DND-41 (cell line): Measurements from ENCODE around the gene NRSN2.
"Not testable (repeated sequence)": the region's sequence is repeated elsewhere in the genome, so short reads cannot be mapped to it uniquely, and the experiment has no call there.

ENCODE experiments used
- ATAC-seq: fragments of 200-7000 bp; cut with Tn5 transposase; 3 replicates; pipeline ENCODE4 v1.9.1; 2021; ENCODE audit warnings: low read depth; ENCODE audit not compliant: insufficient read depth
- DNase-seq: peaks from one replicate; pipeline ENCODE4 v3.0.0-alpha.2; 2020
- H2AFZ ChIP-seq: 2 replicates; pipeline ENCODE4 v1.6.0; 2012; ENCODE audit warnings: low read depth, low read length
- H3K27ac ChIP-seq: 2 replicates; pipeline ENCODE4 v1.5.1; 2012; ENCODE audit warnings: low read length, inconsistent platforms
- H3K27me3 ChIP-seq: fragments of 200-600 bp; sonication (generic); 2 replicates; pipeline ENCODE4 v1.6.0; 2012; ENCODE audit warnings: low read length, mild to moderate bottlenecking, inconsistent platforms; ENCODE audit not compliant: insufficient read depth, poor library complexity
- H3K36me3 ChIP-seq: 2 replicates; pipeline ENCODE4 v1.5.1; 2012; ENCODE audit warnings: low read length, inconsistent platforms; ENCODE audit not compliant: insufficient read depth
- H3K4me1 ChIP-seq: 2 replicates; pipeline ENCODE4 v1.5.1; 2012; ENCODE audit warnings: mild to moderate bottlenecking, low read length; ENCODE audit not compliant: insufficient read depth
- H3K4me2 ChIP-seq: 2 replicates; pipeline ENCODE4 v1.6.0; 2012; ENCODE audit warnings: mild to moderate bottlenecking, moderate library complexity, low read length, inconsistent platforms; ENCODE audit not compliant: insufficient read depth
- H3K4me3 ChIP-seq, 2 experiments: fragments of 200-600 bp in 1 of 2; shearing (Covaris generic) in 1 of 2; 2 replicates each; pipeline ENCODE4 v1.5.1; 2012 to 2016; ENCODE audit warnings: inconsistent platforms in 2 of 2, low read length in 2 of 2, mild to moderate bottlenecking in 2 of 2, low read depth in 1 of 2, moderate library complexity in 1 of 2
- H3K79me2 ChIP-seq: 2 replicates; pipeline ENCODE4 v1.6.0; 2012; ENCODE audit warnings: low read length, inconsistent platforms; ENCODE audit not compliant: insufficient read depth
- H3K9ac ChIP-seq: 2 replicates; pipeline ENCODE4 v1.6.0; 2012; ENCODE audit warnings: low read depth, mild to moderate bottlenecking, inconsistent platforms, low read length, moderate library complexity
- H3K9me3 ChIP-seq: 2 replicates; pipeline ENCODE4 v1.5.1; 2012; ENCODE audit warnings: low read length, moderate library complexity, mild to moderate bottlenecking, inconsistent platforms; ENCODE audit not compliant: insufficient read depth, severe bottlenecking
- H4K20me1 ChIP-seq: 2 replicates; pipeline ENCODE4 v1.6.0; 2012; ENCODE audit warnings: low read length; ENCODE audit not compliant: insufficient read depth
- EZH2 ChIP-seq: IDR thresholded peaks from 3 replicates; pipeline ENCODE4 v1.6.1; 2012; ENCODE audit warnings: borderline replicate concordance, low read depth, mild to moderate bottlenecking, moderate library complexity, low read length, inconsistent platforms; ENCODE audit not compliant: severe bottlenecking
- TF ChIP-seq, protein P1 (sequence below): IDR thresholded peaks from 2 replicates; pipeline ENCODE4 v1.5.1; 2012; ENCODE audit warnings: borderline replicate concordance, low read length, moderate library complexity, mild to moderate bottlenecking; ENCODE audit not compliant: poor library complexity, severe bottlenecking; ENCODE audit errors: extremely low read depth

The NRSN2 gene

DNA sequence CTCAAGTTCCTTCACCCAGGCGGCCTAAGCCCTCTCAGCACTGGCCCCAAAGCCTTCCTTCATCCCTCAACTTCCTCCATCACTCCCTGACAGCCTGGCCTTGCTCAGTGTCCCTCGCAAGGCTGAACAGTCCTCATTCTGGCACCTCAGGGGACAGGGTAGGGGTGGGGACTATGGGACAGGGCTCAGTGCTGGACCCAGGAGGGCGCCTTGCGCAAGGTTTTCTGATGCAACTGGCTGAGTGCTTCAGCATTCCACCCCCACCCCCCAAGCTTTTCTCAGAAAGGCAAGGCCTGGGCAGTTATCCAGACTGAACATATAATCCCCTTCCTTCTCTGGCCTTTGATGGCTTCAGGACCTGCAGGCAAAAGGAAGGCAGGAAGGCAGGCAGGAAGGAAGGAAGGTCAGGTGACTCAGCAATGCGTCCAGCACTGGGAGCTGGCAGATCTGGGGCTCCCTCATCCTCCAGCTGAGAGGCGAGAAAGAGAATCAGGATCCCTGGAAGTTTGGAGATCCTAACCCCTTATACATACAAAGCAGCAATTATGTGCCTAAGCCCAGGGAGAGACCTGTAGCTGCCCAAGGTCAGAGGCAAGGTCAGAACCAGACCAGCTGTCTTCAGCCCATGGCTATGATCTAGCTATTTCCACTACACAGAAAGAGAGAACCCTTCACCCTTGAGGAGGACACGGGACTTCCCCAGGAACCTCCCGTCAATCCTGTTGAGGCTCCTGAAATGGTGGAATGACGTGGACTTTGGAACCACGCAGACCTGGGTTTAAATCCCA lies 25.0 kb downstream of the NRSN2 start:
- Histone ChIP-seq H3K9ac (no peak overlapping the region), H3K4me1 (peaks cover 8% of the 10 kb centered on the region), H2AFZ (no peak overlapping the region), H3K36me3 (no peaks in the 10 kb centered on the region), H3K4me2 (no peak overlapping the region), H3K4me3 (no peak overlapping the region), H3K27me3 (no peaks in the 10 kb centered on the region), H4K20me1 (no peaks in the 10 kb centered on the region), H3K27ac (peak overlapping the region; percentile 37; the same call in 1 of the 2 replicates), H3K9me3 (no peaks in the 10 kb centered on the region), H3K79me2 (no peaks in the 10 kb centered on the region)
- TF ChIP-seq, protein P1, sequence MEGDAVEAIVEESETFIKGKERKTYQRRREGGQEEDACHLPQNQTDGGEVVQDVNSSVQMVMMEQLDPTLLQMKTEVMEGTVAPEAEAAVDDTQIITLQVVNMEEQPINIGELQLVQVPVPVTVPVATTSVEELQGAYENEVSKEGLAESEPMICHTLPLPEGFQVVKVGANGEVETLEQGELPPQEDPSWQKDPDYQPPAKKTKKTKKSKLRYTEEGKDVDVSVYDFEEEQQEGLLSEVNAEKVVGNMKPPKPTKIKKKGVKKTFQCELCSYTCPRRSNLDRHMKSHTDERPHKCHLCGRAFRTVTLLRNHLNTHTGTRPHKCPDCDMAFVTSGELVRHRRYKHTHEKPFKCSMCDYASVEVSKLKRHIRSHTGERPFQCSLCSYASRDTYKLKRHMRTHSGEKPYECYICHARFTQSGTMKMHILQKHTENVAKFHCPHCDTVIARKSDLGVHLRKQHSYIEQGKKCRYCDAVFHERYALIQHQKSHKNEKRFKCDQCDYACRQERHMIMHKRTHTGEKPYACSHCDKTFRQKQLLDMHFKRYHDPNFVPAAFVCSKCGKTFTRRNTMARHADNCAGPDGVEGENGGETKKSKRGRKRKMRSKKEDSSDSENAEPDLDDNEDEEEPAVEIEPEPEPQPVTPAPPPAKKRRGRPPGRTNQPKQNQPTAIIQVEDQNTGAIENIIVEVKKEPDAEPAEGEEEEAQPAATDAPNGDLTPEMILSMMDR: no peak
- TF ChIP-seq EZH2: no peak
- DNase-seq: peak; percentile 30
- ATAC-seq: 0 out of 3 replicates have a peak, but pooled peaks have one; percentile 28

DNA sequence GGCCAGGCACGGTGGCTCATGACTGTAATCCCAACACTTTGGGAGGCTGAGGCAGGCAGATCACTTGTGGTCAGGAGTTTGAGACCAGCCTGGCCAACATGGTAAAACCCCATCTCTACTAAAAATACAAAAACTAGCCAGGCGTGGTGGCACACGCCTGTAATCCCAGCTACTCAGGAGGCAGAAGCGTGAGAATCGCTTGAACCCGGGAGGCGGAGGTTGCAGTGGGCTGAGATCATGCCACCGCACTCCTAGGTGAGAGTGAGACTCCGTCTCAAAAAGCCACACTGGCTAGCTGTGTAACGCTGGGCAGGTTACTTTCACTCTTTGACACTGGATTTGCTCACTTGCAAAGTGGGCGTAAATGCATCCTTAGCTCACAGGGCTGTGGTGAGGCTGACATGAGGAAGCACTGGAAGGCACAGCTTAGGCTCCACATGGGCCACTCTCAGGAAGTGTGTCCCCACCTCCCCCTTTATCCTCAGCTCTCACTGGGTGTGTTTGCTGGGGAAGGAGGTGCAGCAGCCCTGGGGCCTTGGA lies 25.7 kb downstream of the NRSN2 start:
- peak; percentile 32 for DNase-seq
- H4K20me1 ChIP-seq, H3K4me3 ChIP-seq, H3K4me2 ChIP-seq, H3K27me3 ChIP-seq, H3K9ac ChIP-seq, H3K9me3 ChIP-seq, H3K36me3 ChIP-seq, H2AFZ ChIP-seq, H3K4me1 ChIP-seq, H3K79me2 ChIP-seq: not testable (repeated sequence)
- peak overlapping the region; percentile 1; the same call in 1 of the 2 replicates for H3K27ac ChIP-seq
- ATAC-seq: peak; percentile 67

GRCh38 chr20:373171-373890 lies 26.4 kb downstream of the NRSN2 start:
- Histone ChIP-seq H3K36me3 (no peaks in the 10 kb centered on the region), H3K4me3 (no peak overlapping the region), H3K27me3 (no peaks in the 10 kb centered on the region), H3K79me2 (no peaks in the 10 kb centered on the region), H3K4me2 (no peak overlapping the region), H3K4me1 (peaks cover 8% of the 10 kb centered on the region), H3K9me3 (no peaks in the 10 kb centered on the region), H3K9ac (no peak overlapping the region), H2AFZ (no peak overlapping the region), H4K20me1 (no peaks in the 10 kb centered on the region), H3K27ac (peak overlapping the region; percentile 1; the same call in 1 of the 2 replicates)
- ATAC-seq (no peak), DNase-seq (no peak)
- TF ChIP-seq, protein P1: no peak
- TF ChIP-seq EZH2: no peak
